ENCODE measurements around the gene CNTN6.

CNTN6 gene

DNA sequence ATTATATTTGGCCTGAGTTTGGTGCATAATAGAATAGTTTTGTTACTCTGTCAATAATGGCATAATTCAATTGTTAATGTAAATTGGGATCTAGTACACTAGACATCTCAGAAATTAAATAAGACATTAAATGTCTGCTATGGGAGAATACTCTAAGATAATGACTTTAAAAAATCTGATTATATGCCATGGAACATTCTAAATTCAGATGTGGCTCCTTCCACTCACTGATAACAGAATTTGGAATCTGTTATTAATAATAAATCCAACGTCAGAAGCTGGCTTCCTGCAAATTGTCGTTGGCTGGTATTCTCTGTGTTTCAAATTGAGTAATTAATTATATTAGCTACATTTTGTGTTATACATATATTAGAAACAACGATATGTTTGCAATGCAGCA is 258.1 kb downstream of the CNTN6 start:
- DNase-seq (ENCODE audit: extremely low read depth, low read depth), result no peak
- TF ChIP-seq, protein P1, sequence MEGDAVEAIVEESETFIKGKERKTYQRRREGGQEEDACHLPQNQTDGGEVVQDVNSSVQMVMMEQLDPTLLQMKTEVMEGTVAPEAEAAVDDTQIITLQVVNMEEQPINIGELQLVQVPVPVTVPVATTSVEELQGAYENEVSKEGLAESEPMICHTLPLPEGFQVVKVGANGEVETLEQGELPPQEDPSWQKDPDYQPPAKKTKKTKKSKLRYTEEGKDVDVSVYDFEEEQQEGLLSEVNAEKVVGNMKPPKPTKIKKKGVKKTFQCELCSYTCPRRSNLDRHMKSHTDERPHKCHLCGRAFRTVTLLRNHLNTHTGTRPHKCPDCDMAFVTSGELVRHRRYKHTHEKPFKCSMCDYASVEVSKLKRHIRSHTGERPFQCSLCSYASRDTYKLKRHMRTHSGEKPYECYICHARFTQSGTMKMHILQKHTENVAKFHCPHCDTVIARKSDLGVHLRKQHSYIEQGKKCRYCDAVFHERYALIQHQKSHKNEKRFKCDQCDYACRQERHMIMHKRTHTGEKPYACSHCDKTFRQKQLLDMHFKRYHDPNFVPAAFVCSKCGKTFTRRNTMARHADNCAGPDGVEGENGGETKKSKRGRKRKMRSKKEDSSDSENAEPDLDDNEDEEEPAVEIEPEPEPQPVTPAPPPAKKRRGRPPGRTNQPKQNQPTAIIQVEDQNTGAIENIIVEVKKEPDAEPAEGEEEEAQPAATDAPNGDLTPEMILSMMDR (IDR thresholded peaks at IDR 0.05; ENCODE audit: low read depth, low read length), result no peak

DNA sequence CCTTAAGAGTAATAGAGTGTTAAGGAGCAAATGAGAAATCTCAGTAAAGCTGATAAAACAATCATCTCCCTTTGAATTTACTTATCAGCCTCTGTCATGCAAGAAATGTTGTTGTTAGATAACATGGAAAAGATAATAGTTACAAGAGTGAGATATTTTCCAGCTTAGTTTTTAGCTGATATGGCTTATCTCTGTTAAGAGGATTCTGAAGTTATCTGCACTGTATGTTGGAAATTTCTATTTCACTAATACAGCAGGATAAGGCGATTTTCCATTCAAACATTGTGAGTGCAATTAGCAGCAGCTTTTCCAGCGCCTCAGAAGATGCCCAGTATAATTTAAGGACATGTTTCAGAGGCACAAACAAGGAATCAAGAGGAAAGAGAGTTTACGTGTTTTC is 262.9 kb downstream of the CNTN6 start:
- TF ChIP-seq, protein P1 (IDR thresholded peaks at IDR 0.05; ENCODE audit: low read depth, low read length), result no peak
- no peak for DNase-seq (ENCODE audit: extremely low read depth, low read depth)

DNA sequence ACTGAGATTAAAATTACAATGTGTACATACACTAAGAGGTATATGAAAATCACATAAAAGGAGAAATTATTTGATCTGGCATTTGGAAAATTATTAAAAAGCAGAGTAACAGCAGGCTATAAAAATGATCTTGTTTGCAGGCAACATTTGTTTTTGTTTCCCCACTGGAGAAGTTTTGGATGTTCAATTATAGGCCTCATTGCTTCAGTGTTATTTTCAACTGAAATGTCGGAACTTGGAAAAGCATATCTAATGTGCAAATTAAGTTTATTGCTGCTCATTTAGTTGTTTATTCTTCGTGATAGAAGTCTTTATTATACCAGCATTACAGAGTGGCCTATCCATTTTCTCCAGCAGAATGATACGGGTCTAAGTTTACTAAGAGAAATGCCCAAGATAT is 263.3 kb downstream of the CNTN6 start:
- TF ChIP-seq, protein P1 (IDR thresholded peaks at IDR 0.05; ENCODE audit: low read depth, low read length), result no peak
- no peak for DNase-seq (ENCODE audit: extremely low read depth, low read depth)

DNA sequence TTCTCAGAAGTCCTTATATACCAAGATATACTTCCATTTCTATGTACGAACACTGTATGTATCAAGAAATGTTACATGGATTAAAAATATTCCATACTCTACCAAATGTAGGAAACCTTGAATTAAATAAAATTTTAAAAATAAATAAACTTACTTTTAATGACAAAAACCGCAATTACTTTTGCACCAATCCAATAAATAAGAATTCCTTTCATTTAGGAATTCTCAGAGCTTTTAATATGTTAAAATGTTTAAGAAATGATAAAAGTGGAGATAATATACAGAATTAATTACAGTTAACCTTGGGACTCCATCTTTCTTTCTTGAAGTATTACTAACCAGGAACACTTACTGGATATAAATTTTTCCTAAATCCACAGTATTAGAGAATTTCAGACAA is 272.7 kb downstream of the CNTN6 start:
- TF ChIP-seq, protein P1 (IDR thresholded peaks at IDR 0.05; ENCODE audit: low read depth, low read length), result no peak
- no peak for DNase-seq (ENCODE audit: extremely low read depth, low read depth)

DNA sequence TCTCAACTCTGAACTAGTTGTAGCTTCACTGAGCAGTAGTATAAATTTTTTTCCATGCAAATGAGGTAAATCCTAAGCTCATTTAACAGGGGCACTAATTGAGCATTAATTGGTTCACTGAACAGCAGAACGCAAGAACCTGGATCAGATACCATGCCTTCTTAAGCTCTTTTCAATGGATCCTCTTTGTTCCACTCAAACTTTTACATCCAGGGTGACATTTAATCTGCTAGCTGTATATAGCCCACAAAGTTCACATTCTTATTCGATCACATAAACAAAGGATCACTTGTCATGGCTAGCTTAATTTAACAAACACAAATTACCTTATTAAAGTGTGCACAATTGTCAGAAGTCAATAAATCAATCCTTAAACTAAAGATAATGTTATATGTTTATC is 281.6 kb downstream of the CNTN6 start:
- TF ChIP-seq, protein P1 (IDR thresholded peaks at IDR 0.05; ENCODE audit: low read depth, low read length), result no peak
- DNase-seq (ENCODE audit: extremely low read depth, low read depth), result no peak

DNA sequence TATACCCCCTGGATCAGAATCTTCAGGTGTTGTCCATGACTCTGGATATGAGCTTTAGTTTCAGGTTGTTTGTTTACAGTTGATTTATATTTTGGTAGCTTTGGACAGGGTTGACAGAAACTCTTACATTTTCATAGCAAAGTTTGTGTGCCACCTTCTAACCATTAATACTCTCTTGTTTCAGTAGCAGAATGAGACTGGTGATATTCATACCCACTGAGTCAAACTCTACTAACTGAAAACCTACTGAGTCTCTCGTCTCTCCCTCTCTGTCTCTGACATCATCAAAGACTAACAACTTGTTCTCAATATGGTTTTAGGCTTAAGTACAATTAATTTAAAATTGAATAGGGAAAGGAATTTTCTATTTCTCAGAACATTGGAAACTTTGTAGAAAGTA is 282.3 kb downstream of the CNTN6 start:
- DNase-seq (ENCODE audit: extremely low read depth, low read depth), result no peak
- TF ChIP-seq, protein P1 (IDR thresholded peaks at IDR 0.05; ENCODE audit: low read depth, low read length), result no peak

DNA sequence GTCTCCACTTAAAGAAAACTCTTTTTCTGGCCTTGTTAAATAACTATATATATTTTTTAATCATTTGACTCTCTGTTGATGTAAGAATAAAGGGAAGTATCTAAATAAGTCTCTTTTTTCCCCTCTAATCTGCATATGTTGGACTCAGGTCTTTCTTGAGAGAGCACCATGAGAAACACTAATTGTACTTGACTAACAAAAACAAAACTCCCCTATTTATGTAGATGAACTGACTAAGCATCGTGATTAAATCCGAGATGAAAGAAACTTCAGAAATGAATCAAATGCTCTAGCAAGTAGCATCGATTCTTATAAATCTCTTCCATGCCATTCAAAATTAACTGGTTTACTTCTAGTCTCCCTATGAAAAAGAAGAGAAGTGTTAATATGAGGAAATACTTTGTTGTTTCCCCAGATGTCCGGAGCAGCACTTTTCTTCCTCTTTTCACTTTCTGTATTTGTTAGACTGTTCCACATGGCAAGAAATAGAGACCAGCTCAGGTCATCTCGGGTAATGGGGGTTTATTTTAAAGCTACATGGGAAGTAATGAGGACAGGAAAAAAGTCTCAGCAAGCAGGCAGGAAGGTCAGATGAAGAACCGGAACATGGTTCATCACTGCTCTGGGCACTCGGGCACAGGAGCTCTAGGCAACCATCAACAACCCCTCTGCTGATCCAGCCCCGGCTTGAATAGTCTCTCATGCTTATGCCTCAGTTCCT is 288.3 kb downstream of the CNTN6 start:
- DNase-seq (ENCODE audit: extremely low read depth, low read depth), result no peak
- TF ChIP-seq, protein P1 (IDR thresholded peaks at IDR 0.05; ENCODE audit: low read depth, low read length), result no peak
